K562 (cell line): ENCODE results near the gene ITGB3BP. TPM values are rescaled to one million over a fixed set of nuclear protein-coding genes. Genes with fewer than 3 reads are reported as not detected.

ENCODE experiments used
- ATAC-seq: fragments of 200-7000 bp; cut with Tn5 transposase; 3 replicates; pipeline ENCODE4 v1.9.1; 2020; ENCODE audit warnings: moderate library complexity
- BruUV-seq: library from RNA; stranded (reverse); fragments of 400-500 nt; replicated peaks from 2 replicates; lab custom pipeline; 2021; lab: Mats Ljungman, UMichigan
- CTCF ChIA-PET: fragments of 300-600 bp; formaldehyde crosslinking; extraction: SDS; loops from one replicate; lab custom pipeline; 2021; ENCODE audit warnings: low intra/inter-chr PET ratio; lab: Yijun Ruan, JAX
- POLR2A ChIA-PET: fragments of 300-600, 350-650 bp; sonication (Branson Sonifier 250); formaldehyde crosslinking; extraction: SDS; loops from one replicate; lab custom pipeline; 2021; ENCODE audit warnings: antibody characterized with exemption, inconsistent platforms; lab: Yijun Ruan, JAX
- DNase-seq, 4 experiments: peaks; one replicate each; pipeline versions ENCODE4 v3.0.0 to v3.0.0-alpha.2; 2011 to 2018; ENCODE audit warnings: low spot score in 3 of 4, mixed read lengths in 3 of 4; ENCODE audit errors: extremely low read depth in 1 of 4
- FAIRE-seq: peaks from 2 replicates; lab custom pipeline; 2011; peaks lifted over from hg19 to GRCh38; lab: Jason Lieb, UNC
- H2AFZ ChIP-seq: 2 replicates; pipeline ENCODE4 v1.6.0; 2011; ENCODE audit warnings: low read depth, low read length, control low read depth, inconsistent platforms
- H3K27ac ChIP-seq: fragments of 200-600 bp; 3 replicates; pipeline ENCODE4 v1.8.0; 2011; ENCODE audit warnings: low read depth, mild to moderate bottlenecking, control low read depth, inconsistent platforms, low read length, moderate library complexity, mixed read lengths; ENCODE audit errors: extremely low read depth
- H3K27me3 ChIP-seq, 2 experiments: fragments of 300-600 bp in 1 of 2; 2 replicates in 1 of 2; 3 replicates in 1 of 2; pipeline versions ENCODE4 v1.6.0 to v1.8.0; 2011; ENCODE audit warnings: inconsistent platforms in 2 of 2, low read length in 2 of 2, mild to moderate bottlenecking in 1 of 2, mixed read lengths in 1 of 2, moderate library complexity in 1 of 2; ENCODE audit not compliant: control insufficient read depth in 2 of 2, insufficient read depth in 2 of 2
- H3K36me3 ChIP-seq: fragments of 300-600 bp; 3 replicates; pipeline ENCODE4 v1.8.0; 2011; ENCODE audit warnings: mild to moderate bottlenecking, low read length, inconsistent platforms; ENCODE audit not compliant: control insufficient read depth, insufficient read depth
- H3K4me1 ChIP-seq, 2 experiments: fragments of 200-600 bp in 1 of 2; replicated peaks in 1 of 2; 2 replicates in 1 of 2; 3 replicates in 1 of 2; pipeline versions ENCODE4 v1.5.1 to v1.8.0; 2011; ENCODE audit warnings: inconsistent platforms in 2 of 2, low read length in 2 of 2, mild to moderate bottlenecking in 1 of 2, mixed read lengths in 1 of 2, moderate library complexity in 1 of 2; ENCODE audit not compliant: control insufficient read depth in 2 of 2, insufficient read depth in 2 of 2
- H3K4me2 ChIP-seq: 2 replicates; pipeline ENCODE4 v1.6.1; 2011; ENCODE audit warnings: low read length, control low read depth, inconsistent platforms, mixed read lengths; ENCODE audit not compliant: insufficient read depth
- H3K4me3 ChIP-seq: fragments of 200-600 bp; sonication (generic), shearing (Covaris generic); 2 replicates; pipeline ENCODE4 v1.5.1; 2016; ENCODE audit warnings: control low read depth, inconsistent platforms
- H3K79me2 ChIP-seq: fragments of 200-600 bp; 3 replicates; pipeline ENCODE4 v1.8.0; 2011; ENCODE audit warnings: low read length, inconsistent platforms; ENCODE audit not compliant: control insufficient read depth, insufficient read depth
- H3K9ac ChIP-seq, 2 experiments: 2 replicates each; pipeline versions ENCODE4 v1.6.0 to v1.6.1; 2011; ENCODE audit warnings: low read depth in 2 of 2, low read length in 2 of 2, control low read depth in 1 of 2, inconsistent platforms in 1 of 2, mild to moderate bottlenecking in 1 of 2, mixed read lengths in 1 of 2; ENCODE audit not compliant: insufficient read depth in 1 of 2
- H3K9me1 ChIP-seq: one replicate; pipeline ENCODE4 v1.6.0; 2011; ENCODE audit warnings: inconsistent platforms, mild to moderate bottlenecking, low read length, moderate library complexity; ENCODE audit not compliant: control insufficient read depth, insufficient read depth
- H3K9me3 ChIP-seq: replicated peaks from 2 replicates; pipeline ENCODE4 v1.5.1; 2011; ENCODE audit warnings: low read depth, low read length, inconsistent platforms; ENCODE audit not compliant: control insufficient read depth, insufficient read depth
- H4K20me1 ChIP-seq: replicated peaks from 2 replicates; pipeline ENCODE4 v1.6.1; 2011; ENCODE audit warnings: low read length, inconsistent platforms, mixed read lengths; ENCODE audit not compliant: control insufficient read depth, insufficient read depth
- EHMT2 ChIP-seq: fragments of 450-650 bp; IDR thresholded peaks from 2 replicates; pipeline ENCODE4 v1.6.1; 2018; ENCODE audit warnings: antibody characterized with exemption
- ELF1 ChIP-seq: fragments of 200-800 bp; sonication (Bioruptor generic); IDR thresholded peaks from 2 replicates; pipeline ENCODE4 v1.6.1; 2016; ENCODE audit warnings: missing genetic modification characterization, missing compliant biosample characterization
- WGBS: fragments of 100-300 bp; shearing (Covaris generic); methylation state at CpG from one replicate; pipeline ENCODE4 v1.1.6; 2016; ENCODE audit warnings: low coverage, mixed read lengths; ENCODE audit not compliant: insufficient coverage; ENCODE audit errors: missing lambda C conversion rate; 5-methylcytosine and 5-hydroxymethylcytosine counted together
- in situ Hi-C: fragments of 300-500 bp; cut with MboI; formaldehyde crosslinking; loops from 4 replicates; pipeline ENCODE4 v1.15.0; 2018; ENCODE audit warnings: inconsistent platforms, mixed read lengths
- intact Hi-C: fragments of 100-400 bp; cut with micrococcal nuclease; formaldehyde crosslinking; loops from 2 replicates; pipeline ENCODE4 v1.14.2; 2022
- polyA plus RNA-seq, 8 experiments: library from polyadenylated mRNA; depleted of rRNA in 4 of 8; stranded (reverse) in 5 of 8; unstranded in 3 of 8; fragments of >200 nt; fragmentation: Nextera tagmentation in 2 of 8; fragmentation: Illumina TruSeq in 1 of 8; extraction: Ambion mirVana in 2 of 8; extraction: Trizol in 1 of 8; gene quantifications; 2 replicates each; pipeline versions ENCODE4 v1.2.1 to v1.2.3, GENCODE V29; 2011 to 2014; ENCODE audit warnings: inconsistent platforms in 1 of 8, missing spikeins in 1 of 8
- total RNA-seq, 7 experiments: library from RNA; depleted of rRNA in 6 of 7; stranded (reverse); fragments of >200 nt in 6 of 7; fragmentation: Illumina TruSeq in 2 of 7; extraction: Trizol in 2 of 7; gene quantifications; 2 replicates each; pipeline versions ENCODE4 v1.2.1 to v1.2.3, GENCODE V29; 2011 to 2021; ENCODE audit warnings: low replicate concordance in 1 of 7
- TF ChIP-seq, protein P1 (sequence below): sonication (generic); formaldehyde crosslinking; IDR thresholded peaks from 2 replicates; pipeline ENCODE4 v1.8.1; 2022; ENCODE audit warnings: missing genetic modification reagents
- TF ChIP-seq, protein P2 (sequence below), 3 experiments: IDR thresholded peaks in 2 of 3; conservative IDR thresholded peaks in 1 of 3; 2 replicates each; pipeline ENCODE4 v1.5.1; 2011 to 2012; ENCODE audit warnings: low read length in 3 of 3, mild to moderate bottlenecking in 3 of 3, control low read depth in 2 of 3, improper control_type of control experiment in 1 of 3, inconsistent platforms in 1 of 3, low read depth in 1 of 3, mixed read lengths in 1 of 3, moderate library complexity in 1 of 3; ENCODE audit not compliant: insufficient read depth in 2 of 3

The ITGB3BP gene
- total and polyA plus RNA-seq, 9 of the 15 experiments (the other 6 are each of a cell fraction or from before 2014, with no cell fraction given) = 62.8 to 151 (median 110) TPM

- FAIRE-seq = peak; percentile 93
- CTCF ChIA-PET = interaction anchor here (1.2 kb wide), 1 partner anchor 18 kb away, joined by 3 read pairs; no protein-coding TSS in a partner anchor
These were observed 34.5 kb upstream of the ITGB3BP start for GRCh38 chr1:63557365-63557987.

More at GRCh38 chr1:63557365-63557987, 34.5 kb upstream of the ITGB3BP start:
- peak overlapping the region; percentile 80 for H2AFZ ChIP-seq
- no peaks in the 10 kb centered on the region for H3K9me3 ChIP-seq
- no peak overlapping the region for H3K4me2 ChIP-seq
- no peaks in the 10 kb centered on the region for H3K79me2 ChIP-seq
- no peak overlapping the region for H3K4me3 ChIP-seq
- POLR2A ChIA-PET = interaction anchor here (0.6 kb wide), 1 partner anchor 427 kb away, joined by 3 read pairs; no protein-coding TSS in a partner anchor
- BruUV-seq = no TSS peak
- H3K9me1 ChIP-seq = no peaks in the 10 kb centered on the region
- no peak overlapping the region for H3K9ac ChIP-seq
- peak; percentile 11 to 50 (median 36) for DNase-seq
- ATAC-seq = peak; percentile 86
- no peaks in the 10 kb centered on the region for H3K27me3 ChIP-seq
- H3K4me1 ChIP-seq = no peaks in the 10 kb centered on the region
- intact Hi-C loops (no loop called here), in situ Hi-C loops (no loop called here)
- H3K36me3 ChIP-seq = no peaks in the 10 kb centered on the region
- TF ChIP-seq, protein P1, sequence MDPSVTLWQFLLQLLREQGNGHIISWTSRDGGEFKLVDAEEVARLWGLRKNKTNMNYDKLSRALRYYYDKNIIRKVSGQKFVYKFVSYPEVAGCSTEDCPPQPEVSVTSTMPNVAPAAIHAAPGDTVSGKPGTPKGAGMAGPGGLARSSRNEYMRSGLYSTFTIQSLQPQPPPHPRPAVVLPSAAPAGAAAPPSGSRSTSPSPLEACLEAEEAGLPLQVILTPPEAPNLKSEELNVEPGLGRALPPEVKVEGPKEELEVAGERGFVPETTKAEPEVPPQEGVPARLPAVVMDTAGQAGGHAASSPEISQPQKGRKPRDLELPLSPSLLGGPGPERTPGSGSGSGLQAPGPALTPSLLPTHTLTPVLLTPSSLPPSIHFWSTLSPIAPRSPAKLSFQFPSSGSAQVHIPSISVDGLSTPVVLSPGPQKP (CRISPR knock-in tag) = no peak
- 0 out of 2 replicates have a peak, but pooled peaks have one; percentile 21 for TF ChIP-seq ELF1 (tag)
- TF ChIP-seq, protein P2, sequence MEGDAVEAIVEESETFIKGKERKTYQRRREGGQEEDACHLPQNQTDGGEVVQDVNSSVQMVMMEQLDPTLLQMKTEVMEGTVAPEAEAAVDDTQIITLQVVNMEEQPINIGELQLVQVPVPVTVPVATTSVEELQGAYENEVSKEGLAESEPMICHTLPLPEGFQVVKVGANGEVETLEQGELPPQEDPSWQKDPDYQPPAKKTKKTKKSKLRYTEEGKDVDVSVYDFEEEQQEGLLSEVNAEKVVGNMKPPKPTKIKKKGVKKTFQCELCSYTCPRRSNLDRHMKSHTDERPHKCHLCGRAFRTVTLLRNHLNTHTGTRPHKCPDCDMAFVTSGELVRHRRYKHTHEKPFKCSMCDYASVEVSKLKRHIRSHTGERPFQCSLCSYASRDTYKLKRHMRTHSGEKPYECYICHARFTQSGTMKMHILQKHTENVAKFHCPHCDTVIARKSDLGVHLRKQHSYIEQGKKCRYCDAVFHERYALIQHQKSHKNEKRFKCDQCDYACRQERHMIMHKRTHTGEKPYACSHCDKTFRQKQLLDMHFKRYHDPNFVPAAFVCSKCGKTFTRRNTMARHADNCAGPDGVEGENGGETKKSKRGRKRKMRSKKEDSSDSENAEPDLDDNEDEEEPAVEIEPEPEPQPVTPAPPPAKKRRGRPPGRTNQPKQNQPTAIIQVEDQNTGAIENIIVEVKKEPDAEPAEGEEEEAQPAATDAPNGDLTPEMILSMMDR (IDR thresholded peaks at IDR 0.05 in 2 of 3, conservative IDR thresholded peaks at IDR 0.05 in 1 of 3; ENCODE audit: insufficient read depth in 2 of 3, low read depth in 1 of 3, low read length in 3 of 3) = peak; percentile 50 to 61 (median 57); a peak in 5 of 6 replicates
- TF ChIP-seq EHMT2 = 0 out of 2 replicates have a peak, but pooled peaks have one; percentile 14
- WGBS = 25% methylated on average over 6 of the region's 6 CpGs
- H3K27ac ChIP-seq = no peak overlapping the region
- H4K20me1 ChIP-seq = no peaks in the 10 kb centered on the region
